GM23338 (cell line): ENCODE results near the gene ZNF415. TPM values are rescaled to one million over a fixed set of nuclear protein-coding genes. Genes with fewer than 3 reads are reported as not detected.

Experiments used
- ATAC-seq: fragments of 200-7000 bp; cut with Tn5 transposase; 3 replicates; pipeline ENCODE4 v1.9.1; 2020
- DNase-seq: peaks from one replicate; pipeline ENCODE4 v3.0.0-alpha.2; 2015; ENCODE audit warnings: low spot score
- H2AFZ ChIP-seq: fragments of 200-600 bp; sonication (generic); 2 replicates; pipeline ENCODE4 v1.8.0; 2016; ENCODE audit warnings: antibody characterized with exemption, mild to moderate bottlenecking, moderate library complexity
- H3F3A ChIP-seq: fragments of 200-600 bp; sonication (generic); replicated peaks from 2 replicates; pipeline ENCODE4 v1.8.0; 2017; ENCODE audit warnings: antibody characterized with exemption, mixed run types, low read depth
- H3K27ac ChIP-seq: fragments of 200-600 bp; sonication (generic); 2 replicates; pipeline ENCODE4 v1.6.1; 2016; ENCODE audit warnings: low read depth
- H3K27me3 ChIP-seq: fragments of 200-600 bp; sonication (generic); 2 replicates; pipeline ENCODE4 v1.8.0; 2016; ENCODE audit warnings: mild to moderate bottlenecking, mixed run types, moderate library complexity; ENCODE audit not compliant: insufficient read depth
- H3K36me3 ChIP-seq: fragments of 200-600 bp; sonication (generic); 2 replicates; pipeline ENCODE4 v1.8.0; 2016; ENCODE audit warnings: mild to moderate bottlenecking; ENCODE audit not compliant: insufficient read depth
- H3K4me1 ChIP-seq: fragments of 200-600 bp; sonication (generic); 2 replicates; pipeline ENCODE4 v1.8.0; 2016; ENCODE audit warnings: mild to moderate bottlenecking, moderate library complexity; ENCODE audit not compliant: insufficient read depth
- H3K4me2 ChIP-seq: fragments of 200-600 bp; sonication (generic); 2 replicates; pipeline ENCODE4 v1.7.1; 2017; ENCODE audit warnings: mixed run types
- H3K4me3 ChIP-seq: fragments of 200-600 bp; sonication (generic); 2 replicates; pipeline ENCODE4 v1.6.1; 2016; ENCODE audit warnings: mixed run types
- H3K79me2 ChIP-seq: fragments of 200-600 bp; sonication (generic); replicated peaks from 2 replicates; pipeline ENCODE4 v1.8.0; 2017; ENCODE audit warnings: mild to moderate bottlenecking; ENCODE audit not compliant: insufficient read depth
- H3K9me2 ChIP-seq: fragments of 200-600 bp; sonication (generic); 2 replicates; pipeline ENCODE4 v1.8.0; 2017; ENCODE audit not compliant: insufficient read depth
- H4K20me1 ChIP-seq: fragments of 200-600 bp; sonication (generic); replicated peaks from 2 replicates; pipeline ENCODE4 v1.8.0; 2017; ENCODE audit warnings: mild to moderate bottlenecking; ENCODE audit not compliant: insufficient read depth
- H3K27ac Mint-ChIP-seq: 2 replicates; pipeline ENCODE4 v1.8.0; 2020; ENCODE audit warnings: inconsistent platforms, mild to moderate bottlenecking, moderate library complexity, mixed read lengths
- H3K27me3 Mint-ChIP-seq: 3 replicates; pipeline ENCODE4 v1.8.0; 2022; ENCODE audit warnings: low read depth, mild to moderate bottlenecking, moderate library complexity, mixed read lengths, inconsistent platforms; ENCODE audit not compliant: insufficient read depth, poor library complexity
- H3K36me3 Mint-ChIP-seq: 3 replicates; pipeline ENCODE4 v1.8.0; 2021; ENCODE audit warnings: low read depth, mild to moderate bottlenecking, inconsistent platforms, moderate library complexity, mixed read lengths
- H3K4me1 Mint-ChIP-seq: 3 replicates; pipeline ENCODE4 v1.8.0; 2020; ENCODE audit warnings: mild to moderate bottlenecking, inconsistent platforms, mixed read lengths
- H3K4me3 Mint-ChIP-seq: 3 replicates; pipeline ENCODE4 v1.8.0; 2021; ENCODE audit warnings: moderate library complexity, mild to moderate bottlenecking, inconsistent platforms, mixed read lengths
- H3K9me3 Mint-ChIP-seq: 3 replicates; pipeline ENCODE4 v1.8.0; 2020; ENCODE audit warnings: moderate library complexity, mild to moderate bottlenecking, inconsistent platforms, mixed read lengths
- CREB1 ChIP-seq: fragments of 250-450 bp; sonication (Bioruptor Pico); IDR thresholded peaks from 2 replicates; pipeline ENCODE4 v1.5.0; 2020; ENCODE audit warnings: low read depth, mild to moderate bottlenecking, moderate library complexity
- EZH2 ChIP-seq: fragments of 200-600 bp; sonication (generic); IDR thresholded peaks from one replicate; pipeline ENCODE4 v1.8.0; 2017; ENCODE audit warnings: antibody characterized with exemption, mild to moderate bottlenecking, low read depth; ENCODE audit not compliant: unreplicated experiment
- JUNB ChIP-seq: IDR thresholded peaks from one replicate; pipeline ENCODE4 v1.6.1; 2016; ENCODE audit warnings: antibody characterized with exemption; ENCODE audit not compliant: unreplicated experiment
- STAT1 ChIP-seq: IDR thresholded peaks from one replicate; pipeline ENCODE4 v1.6.1; 2016; ENCODE audit warnings: antibody characterized with exemption; ENCODE audit not compliant: unreplicated experiment
- ZNF114 ChIP-seq: fragments of 250-450 bp; sonication (Bioruptor Pico); IDR thresholded peaks from 2 replicates; pipeline ENCODE4 v1.5.0; 2020; ENCODE audit warnings: mild to moderate bottlenecking, moderate library complexity
- polyA plus RNA-seq: library from polyadenylated mRNA; unstranded; fragments of >200 nt; fragmentation: Nextera tagmentation; extraction: Ambion mirVana; gene quantifications from 2 replicates; pipeline ENCODE4 v1.2.1, GENCODE V29; 2016
- total RNA-seq: library from RNA; depleted of rRNA; stranded (reverse); fragments of >200 nt; shearing (Covaris generic); gene quantifications from 2 replicates; pipeline ENCODE4 v1.2.3, GENCODE V29; 2014
- TF ChIP-seq, protein P1 (sequence below), 2 experiments: fragments of 200-600 bp in 1 of 2; sonication (generic) in 1 of 2; conservative IDR thresholded peaks; 2 replicates each; pipeline versions ENCODE4 v1.5.1 to v1.6.1; 2016 to 2017; ENCODE audit warnings: antibody characterized with exemption in 2 of 2, low read depth in 2 of 2, mild to moderate bottlenecking in 2 of 2, moderate library complexity in 1 of 2
- TF ChIP-seq, protein P2 (sequence below): IDR thresholded peaks from one replicate; pipeline ENCODE4 v1.6.1; 2018; ENCODE audit warnings: antibody characterized with exemption; ENCODE audit not compliant: unreplicated experiment
- TF ChIP-seq, protein P3 (sequence below): fragments of 250-450 bp; sonication (Bioruptor Pico); IDR thresholded peaks from 2 replicates; pipeline ENCODE4 v1.5.0; 2020; ENCODE audit warnings: mild to moderate bottlenecking, moderate library complexity

Gene ZNF415
- total and polyA plus RNA-seq, 2 experiments from 2014 or later, result 9.2 to 9.3 TPM

DNA sequence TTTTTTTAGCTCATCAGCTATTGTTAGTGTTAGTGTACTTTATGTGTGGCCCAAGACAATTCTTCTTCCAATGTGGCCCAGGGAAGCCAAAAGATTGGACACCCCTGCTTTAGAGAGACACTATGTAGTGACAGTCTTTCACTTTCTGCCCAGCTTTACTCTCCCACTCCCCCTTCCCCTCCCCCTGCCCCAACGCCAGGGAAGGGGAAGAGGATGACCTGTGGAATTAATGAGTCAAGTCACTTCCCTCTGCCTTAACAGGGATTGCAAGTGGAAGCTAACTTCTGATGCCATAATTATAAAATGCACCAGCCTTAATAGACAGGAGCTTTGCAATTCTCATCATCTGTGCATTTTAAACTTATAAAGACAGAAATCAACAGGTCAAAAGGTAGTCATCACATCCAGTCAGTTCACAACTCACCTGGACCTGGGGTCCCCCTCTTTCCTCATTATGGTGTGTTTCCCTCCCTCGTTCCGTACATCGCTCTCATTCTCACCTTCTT lies 1.6 kb downstream of the ZNF415 start:
- Histone ChIP-seq H4K20me1 (peaks cover 7% of the 10 kb centered on the region; the same call in 1 of the 2 replicates), H3K27me3 (peaks cover 10% of the 10 kb centered on the region; the same call in 1 of the 2 replicates), H3K27ac (no peak overlapping the region), H3F3A (0 out of 2 replicates have a peak, but pooled peaks cover 3% of the 10 kb centered on the region), H3K9me2 (no peaks in the 10 kb centered on the region), H3K4me2 (peak overlapping the region; percentile 98), H3K36me3 (no peaks in the 10 kb centered on the region), H3K4me3 (peak overlapping the region; percentile 81), H3K79me2 (peaks cover 20% of the 10 kb centered on the region), H3K4me1 (peaks cover 22% of the 10 kb centered on the region), H2AFZ (no peak overlapping the region)
- no peak for ATAC-seq
- H3K9me3 Mint-ChIP-seq, result peaks cover 6% of the 10 kb centered on the region; the same call in 1 of the 3 replicates
- H3K4me3 Mint-ChIP-seq, result peak overlapping the region; percentile 74; the same call in 2 of the 3 replicates
- peaks cover 23% of the 10 kb centered on the region for H3K27me3 Mint-ChIP-seq
- DNase-seq, result peak; percentile 3
- H3K27ac Mint-ChIP-seq, result no peak overlapping the region
- peaks cover 26% of the 10 kb centered on the region for H3K4me1 Mint-ChIP-seq
- H3K36me3 Mint-ChIP-seq, result peaks cover 4% of the 10 kb centered on the region; the same call in 1 of the 3 replicates
- TF ChIP-seq, protein P1, sequence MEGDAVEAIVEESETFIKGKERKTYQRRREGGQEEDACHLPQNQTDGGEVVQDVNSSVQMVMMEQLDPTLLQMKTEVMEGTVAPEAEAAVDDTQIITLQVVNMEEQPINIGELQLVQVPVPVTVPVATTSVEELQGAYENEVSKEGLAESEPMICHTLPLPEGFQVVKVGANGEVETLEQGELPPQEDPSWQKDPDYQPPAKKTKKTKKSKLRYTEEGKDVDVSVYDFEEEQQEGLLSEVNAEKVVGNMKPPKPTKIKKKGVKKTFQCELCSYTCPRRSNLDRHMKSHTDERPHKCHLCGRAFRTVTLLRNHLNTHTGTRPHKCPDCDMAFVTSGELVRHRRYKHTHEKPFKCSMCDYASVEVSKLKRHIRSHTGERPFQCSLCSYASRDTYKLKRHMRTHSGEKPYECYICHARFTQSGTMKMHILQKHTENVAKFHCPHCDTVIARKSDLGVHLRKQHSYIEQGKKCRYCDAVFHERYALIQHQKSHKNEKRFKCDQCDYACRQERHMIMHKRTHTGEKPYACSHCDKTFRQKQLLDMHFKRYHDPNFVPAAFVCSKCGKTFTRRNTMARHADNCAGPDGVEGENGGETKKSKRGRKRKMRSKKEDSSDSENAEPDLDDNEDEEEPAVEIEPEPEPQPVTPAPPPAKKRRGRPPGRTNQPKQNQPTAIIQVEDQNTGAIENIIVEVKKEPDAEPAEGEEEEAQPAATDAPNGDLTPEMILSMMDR (conservative IDR thresholded peaks at IDR 0.05; ENCODE audit: low read depth in 2 of 2), result no peak
- TF ChIP-seq STAT1 (no peak), CREB1 (CRISPR knock-in tag) (no peak), ZNF114 (no peak), EZH2 (no peak), JUNB (no peak)
- TF ChIP-seq, protein P2, sequence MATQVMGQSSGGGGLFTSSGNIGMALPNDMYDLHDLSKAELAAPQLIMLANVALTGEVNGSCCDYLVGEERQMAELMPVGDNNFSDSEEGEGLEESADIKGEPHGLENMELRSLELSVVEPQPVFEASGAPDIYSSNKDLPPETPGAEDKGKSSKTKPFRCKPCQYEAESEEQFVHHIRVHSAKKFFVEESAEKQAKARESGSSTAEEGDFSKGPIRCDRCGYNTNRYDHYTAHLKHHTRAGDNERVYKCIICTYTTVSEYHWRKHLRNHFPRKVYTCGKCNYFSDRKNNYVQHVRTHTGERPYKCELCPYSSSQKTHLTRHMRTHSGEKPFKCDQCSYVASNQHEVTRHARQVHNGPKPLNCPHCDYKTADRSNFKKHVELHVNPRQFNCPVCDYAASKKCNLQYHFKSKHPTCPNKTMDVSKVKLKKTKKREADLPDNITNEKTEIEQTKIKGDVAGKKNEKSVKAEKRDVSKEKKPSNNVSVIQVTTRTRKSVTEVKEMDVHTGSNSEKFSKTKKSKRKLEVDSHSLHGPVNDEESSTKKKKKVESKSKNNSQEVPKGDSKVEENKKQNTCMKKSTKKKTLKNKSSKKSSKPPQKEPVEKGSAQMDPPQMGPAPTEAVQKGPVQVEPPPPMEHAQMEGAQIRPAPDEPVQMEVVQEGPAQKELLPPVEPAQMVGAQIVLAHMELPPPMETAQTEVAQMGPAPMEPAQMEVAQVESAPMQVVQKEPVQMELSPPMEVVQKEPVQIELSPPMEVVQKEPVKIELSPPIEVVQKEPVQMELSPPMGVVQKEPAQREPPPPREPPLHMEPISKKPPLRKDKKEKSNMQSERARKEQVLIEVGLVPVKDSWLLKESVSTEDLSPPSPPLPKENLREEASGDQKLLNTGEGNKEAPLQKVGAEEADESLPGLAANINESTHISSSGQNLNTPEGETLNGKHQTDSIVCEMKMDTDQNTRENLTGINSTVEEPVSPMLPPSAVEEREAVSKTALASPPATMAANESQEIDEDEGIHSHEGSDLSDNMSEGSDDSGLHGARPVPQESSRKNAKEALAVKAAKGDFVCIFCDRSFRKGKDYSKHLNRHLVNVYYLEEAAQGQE, result no peak
- TF ChIP-seq, protein P3, sequence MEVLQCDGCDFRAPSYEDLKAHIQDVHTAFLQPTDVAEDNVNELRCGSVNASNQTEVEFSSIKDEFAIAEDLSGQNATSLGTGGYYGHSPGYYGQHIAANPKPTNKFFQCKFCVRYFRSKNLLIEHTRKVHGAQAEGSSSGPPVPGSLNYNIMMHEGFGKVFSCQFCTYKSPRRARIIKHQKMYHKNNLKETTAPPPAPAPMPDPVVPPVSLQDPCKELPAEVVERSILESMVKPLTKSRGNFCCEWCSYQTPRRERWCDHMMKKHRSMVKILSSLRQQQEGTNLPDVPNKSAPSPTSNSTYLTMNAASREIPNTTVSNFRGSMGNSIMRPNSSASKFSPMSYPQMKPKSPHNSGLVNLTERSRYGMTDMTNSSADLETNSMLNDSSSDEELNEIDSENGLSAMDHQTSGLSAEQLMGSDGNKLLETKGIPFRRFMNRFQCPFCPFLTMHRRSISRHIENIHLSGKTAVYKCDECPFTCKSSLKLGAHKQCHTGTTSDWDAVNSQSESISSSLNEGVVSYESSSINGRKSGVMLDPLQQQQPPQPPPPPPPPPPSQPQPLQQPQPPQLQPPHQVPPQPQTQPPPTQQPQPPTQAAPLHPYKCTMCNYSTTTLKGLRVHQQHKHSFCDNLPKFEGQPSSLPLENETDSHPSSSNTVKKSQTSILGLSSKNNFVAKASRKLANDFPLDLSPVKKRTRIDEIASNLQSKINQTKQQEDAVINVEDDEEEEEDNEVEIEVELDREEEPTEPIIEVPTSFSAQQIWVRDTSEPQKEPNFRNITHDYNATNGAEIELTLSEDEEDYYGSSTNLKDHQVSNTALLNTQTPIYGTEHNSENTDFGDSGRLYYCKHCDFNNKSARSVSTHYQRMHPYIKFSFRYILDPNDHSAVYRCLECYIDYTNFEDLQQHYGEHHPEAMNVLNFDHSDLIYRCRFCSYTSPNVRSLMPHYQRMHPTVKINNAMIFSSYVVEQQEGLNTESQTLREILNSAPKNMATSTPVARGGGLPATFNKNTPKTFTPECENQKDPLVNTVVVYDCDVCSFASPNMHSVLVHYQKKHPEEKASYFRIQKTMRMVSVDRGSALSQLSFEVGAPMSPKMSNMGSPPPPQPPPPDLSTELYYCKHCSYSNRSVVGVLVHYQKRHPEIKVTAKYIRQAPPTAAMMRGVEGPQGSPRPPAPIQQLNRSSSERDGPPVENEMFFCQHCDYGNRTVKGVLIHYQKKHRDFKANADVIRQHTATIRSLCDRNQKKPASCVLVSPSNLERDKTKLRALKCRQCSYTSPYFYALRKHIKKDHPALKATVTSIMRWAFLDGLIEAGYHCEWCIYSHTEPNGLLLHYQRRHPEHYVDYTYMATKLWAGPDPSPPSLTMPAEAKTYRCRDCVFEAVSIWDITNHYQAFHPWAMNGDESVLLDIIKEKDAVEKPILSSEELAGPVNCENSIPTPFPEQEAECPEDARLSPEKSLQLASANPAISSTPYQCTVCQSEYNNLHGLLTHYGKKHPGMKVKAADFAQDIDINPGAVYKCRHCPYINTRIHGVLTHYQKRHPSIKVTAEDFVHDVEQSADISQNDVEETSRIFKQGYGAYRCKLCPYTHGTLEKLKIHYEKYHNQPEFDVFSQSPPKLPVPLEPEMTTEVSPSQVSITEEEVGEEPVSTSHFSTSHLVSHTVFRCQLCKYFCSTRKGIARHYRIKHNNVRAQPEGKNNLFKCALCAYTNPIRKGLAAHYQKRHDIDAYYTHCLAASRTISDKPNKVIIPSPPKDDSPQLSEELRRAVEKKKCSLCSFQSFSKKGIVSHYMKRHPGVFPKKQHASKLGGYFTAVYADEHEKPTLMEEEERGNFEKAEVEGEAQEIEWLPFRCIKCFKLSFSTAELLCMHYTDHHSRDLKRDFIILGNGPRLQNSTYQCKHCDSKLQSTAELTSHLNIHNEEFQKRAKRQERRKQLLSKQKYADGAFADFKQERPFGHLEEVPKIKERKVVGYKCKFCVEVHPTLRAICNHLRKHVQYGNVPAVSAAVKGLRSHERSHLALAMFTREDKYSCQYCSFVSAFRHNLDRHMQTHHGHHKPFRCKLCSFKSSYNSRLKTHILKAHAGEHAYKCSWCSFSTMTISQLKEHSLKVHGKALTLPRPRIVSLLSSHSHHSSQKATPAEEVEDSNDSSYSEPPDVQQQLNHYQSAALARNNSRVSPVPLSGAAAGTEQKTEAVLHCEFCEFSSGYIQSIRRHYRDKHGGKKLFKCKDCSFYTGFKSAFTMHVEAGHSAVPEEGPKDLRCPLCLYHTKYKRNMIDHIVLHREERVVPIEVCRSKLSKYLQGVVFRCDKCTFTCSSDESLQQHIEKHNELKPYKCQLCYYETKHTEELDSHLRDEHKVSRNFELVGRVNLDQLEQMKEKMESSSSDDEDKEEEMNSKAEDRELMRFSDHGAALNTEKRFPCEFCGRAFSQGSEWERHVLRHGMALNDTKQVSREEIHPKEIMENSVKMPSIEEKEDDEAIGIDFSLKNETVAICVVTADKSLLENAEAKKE (CRISPR knock-in tag), result no peak
